ENCODE measurements around the gene RBFOX2. TPM values are rescaled to one million over a fixed set of nuclear protein-coding genes. Genes with fewer than 3 reads are reported as not detected.
"Not testable (repeated sequence)": the region's sequence is repeated elsewhere in the genome, so short reads cannot be mapped to it uniquely, and the experiment has no call there.

The RBFOX2 gene
- total RNA-seq, 4 donors from 2014 or later = 50.2 to 75.6 (median 71.4) TPM

DNA sequence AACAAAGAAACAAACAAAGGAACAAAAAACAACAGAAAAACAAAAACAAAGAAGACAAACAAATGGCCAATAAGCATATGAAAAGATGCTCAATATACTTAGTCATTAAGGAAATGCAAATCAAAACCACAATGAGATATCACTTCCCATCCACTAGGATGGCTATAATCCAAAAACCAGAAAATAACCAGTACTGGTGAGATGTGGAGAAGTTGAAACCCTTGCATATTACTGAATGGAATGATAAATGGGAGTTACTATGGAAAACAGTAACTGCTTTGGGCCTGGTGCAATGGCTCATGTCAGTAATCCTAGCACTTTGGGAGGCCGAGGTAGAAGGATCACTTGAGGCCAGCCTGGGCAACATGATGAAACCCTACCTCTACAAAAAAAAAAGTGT is 44.9 kb upstream of the RBFOX2 start:
- DNase-seq (ENCODE audit: low spot score in 2 of 2) = no peak
- TF ChIP-seq POLR2A (IDR thresholded peaks at IDR 0.05) (no peak), EP300 (IDR thresholded peaks at IDR 0.05) (no peak)
- TF ChIP-seq, protein P1, sequence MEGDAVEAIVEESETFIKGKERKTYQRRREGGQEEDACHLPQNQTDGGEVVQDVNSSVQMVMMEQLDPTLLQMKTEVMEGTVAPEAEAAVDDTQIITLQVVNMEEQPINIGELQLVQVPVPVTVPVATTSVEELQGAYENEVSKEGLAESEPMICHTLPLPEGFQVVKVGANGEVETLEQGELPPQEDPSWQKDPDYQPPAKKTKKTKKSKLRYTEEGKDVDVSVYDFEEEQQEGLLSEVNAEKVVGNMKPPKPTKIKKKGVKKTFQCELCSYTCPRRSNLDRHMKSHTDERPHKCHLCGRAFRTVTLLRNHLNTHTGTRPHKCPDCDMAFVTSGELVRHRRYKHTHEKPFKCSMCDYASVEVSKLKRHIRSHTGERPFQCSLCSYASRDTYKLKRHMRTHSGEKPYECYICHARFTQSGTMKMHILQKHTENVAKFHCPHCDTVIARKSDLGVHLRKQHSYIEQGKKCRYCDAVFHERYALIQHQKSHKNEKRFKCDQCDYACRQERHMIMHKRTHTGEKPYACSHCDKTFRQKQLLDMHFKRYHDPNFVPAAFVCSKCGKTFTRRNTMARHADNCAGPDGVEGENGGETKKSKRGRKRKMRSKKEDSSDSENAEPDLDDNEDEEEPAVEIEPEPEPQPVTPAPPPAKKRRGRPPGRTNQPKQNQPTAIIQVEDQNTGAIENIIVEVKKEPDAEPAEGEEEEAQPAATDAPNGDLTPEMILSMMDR (IDR thresholded peaks at IDR 0.05) = no peak
- Histone ChIP-seq H3K36me3 (no peaks in the 10 kb centered on the region), H3K27me3 (no peaks in the 10 kb centered on the region), H3K4me1 (peaks cover 0 to 13% (median 0%) of the 10 kb centered on the region in 4 donors), H3K9me3 (no peaks in the 10 kb centered on the region), H3K4me3 (no peak overlapping the region), H3K27ac (no peak overlapping the region)
- 80 to 88% methylated on average over 1 of the region's 1 CpG for WGBS, 2 donors

DNA sequence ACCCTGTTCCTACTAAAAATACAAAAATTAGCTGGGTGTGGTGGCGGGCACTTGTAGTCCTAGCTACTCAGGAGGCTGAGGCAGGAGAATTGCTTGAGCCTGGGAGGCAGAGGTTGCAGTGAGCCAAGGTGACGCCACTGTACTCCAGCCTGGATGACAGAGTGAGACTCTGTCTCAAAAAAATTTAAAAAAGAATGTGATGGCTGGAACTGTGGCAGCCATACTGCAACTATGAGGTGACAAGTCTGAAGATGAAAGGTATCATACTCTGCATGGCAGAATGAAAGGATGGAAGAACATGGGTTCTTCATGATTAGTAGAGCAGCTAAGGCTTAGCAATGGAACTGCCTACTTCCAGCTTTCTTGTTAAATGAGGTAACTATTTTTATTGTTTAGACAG is 42.0 kb upstream of the RBFOX2 start:
- not testable (repeated sequence) for H3K4me1 ChIP-seq; H3K27me3 ChIP-seq; DNase-seq (ENCODE audit: low spot score in 2 of 2); H3K27ac ChIP-seq; H3K9me3 ChIP-seq; H3K36me3 ChIP-seq; H3K4me3 ChIP-seq
- 93 to 98% methylated on average over 2 of the region's 2 CpGs for WGBS, 2 donors

DNA sequence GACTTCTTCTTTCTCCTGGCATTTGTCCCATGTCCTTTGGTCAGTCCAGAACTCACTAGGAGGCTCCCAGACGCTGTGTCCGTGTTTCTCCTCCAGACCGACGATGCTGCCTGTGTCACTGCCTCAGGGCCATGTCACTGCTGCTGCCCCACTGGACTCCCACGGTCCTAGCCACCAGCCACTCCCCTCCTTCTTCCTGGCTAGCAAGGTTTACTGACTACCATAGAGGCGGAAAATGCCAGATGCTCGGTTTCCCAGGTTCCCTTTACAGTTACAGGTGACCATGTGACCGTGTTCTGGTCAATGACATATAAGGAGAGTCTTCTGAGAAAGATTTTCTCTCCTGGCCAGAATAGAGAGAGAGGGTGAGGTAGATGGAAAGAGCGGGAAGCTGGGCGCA is 40.7 kb upstream of the RBFOX2 start:
- DNase-seq (ENCODE audit: low spot score in 2 of 2) = no peak
- Histone ChIP-seq H3K4me1 (peaks cover 0 to 15% (median 2%) of the 10 kb centered on the region in 4 donors), H3K36me3 (no peaks in the 10 kb centered on the region), H3K9me3 (no peaks in the 10 kb centered on the region), H3K4me3 (no peak overlapping the region), H3K27me3 (no peaks in the 10 kb centered on the region), H3K27ac (no peak overlapping the region)
- WGBS, 2 donors = 70 to 83% methylated on average over 10 of the region's 10 CpGs
- no peak for TF ChIP-seq POLR2A (IDR thresholded peaks at IDR 0.05)
- no peak for TF ChIP-seq EP300 (IDR thresholded peaks at IDR 0.05)
- TF ChIP-seq, protein P1 (IDR thresholded peaks at IDR 0.05) = no peak

DNA sequence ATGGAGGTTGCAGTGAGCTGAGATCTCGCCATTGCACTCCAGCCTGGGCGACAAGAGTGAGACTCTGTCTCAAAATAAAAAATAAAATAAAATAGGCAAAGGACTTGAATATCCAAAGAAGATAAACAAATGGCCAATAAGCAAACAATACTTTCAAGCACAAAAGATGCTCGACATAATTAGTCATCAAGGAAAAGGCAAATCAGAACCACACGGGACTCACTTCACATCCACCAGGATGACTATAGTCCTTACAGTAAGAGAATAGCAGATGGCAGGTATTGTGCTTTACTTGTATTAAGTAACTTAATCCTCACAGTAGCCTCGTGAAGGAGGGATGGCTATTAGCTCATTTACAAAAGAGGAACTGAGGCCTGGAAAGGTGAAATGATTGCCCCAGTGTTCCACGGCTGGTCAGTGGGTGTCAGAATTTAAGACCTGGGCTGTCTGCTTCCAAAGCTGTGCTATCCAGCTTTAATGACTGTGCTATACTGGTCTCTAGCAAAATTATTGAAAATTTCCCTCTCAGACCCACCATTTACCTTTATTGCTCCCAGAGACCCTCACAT is 40.2 kb upstream of the RBFOX2 start:
- 67 to 69% methylated on average over 6 of the region's 6 CpGs for WGBS, 2 donors
- H3K27me3 ChIP-seq = no peaks in the 10 kb centered on the region
- TF ChIP-seq POLR2A (IDR thresholded peaks at IDR 0.05) (no peak), EP300 (IDR thresholded peaks at IDR 0.05) (no peak)
- TF ChIP-seq, protein P1 (IDR thresholded peaks at IDR 0.05) = no peak

DNA sequence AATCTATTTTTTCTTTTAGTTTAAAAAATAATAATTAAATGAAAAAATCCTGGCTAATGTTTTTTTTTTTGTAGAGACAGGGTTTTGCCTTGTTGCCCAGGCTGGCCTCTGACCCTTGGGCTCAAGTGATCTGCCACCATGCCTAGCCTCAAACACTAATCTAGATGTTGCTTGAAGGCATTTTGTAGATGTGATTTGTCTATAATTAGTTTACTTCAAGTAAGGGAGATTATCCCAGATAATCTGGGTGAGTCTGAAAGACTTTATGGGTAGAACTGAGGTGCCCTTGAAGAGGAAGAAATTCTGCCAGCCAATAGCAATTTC is 38.6 kb upstream of the RBFOX2 start:
- Histone ChIP-seq H3K4me3 (no peak overlapping the region), H3K4me1 (peaks cover 0 to 15% (median 2%) of the 10 kb centered on the region in 4 donors), H3K27me3 (no peaks in the 10 kb centered on the region), H3K27ac (no peak overlapping the region), H3K36me3 (no peaks in the 10 kb centered on the region), H3K9me3 (no peaks in the 10 kb centered on the region)
- TF ChIP-seq EP300 (IDR thresholded peaks at IDR 0.05) (no peak), POLR2A (IDR thresholded peaks at IDR 0.05) (no peak)
- TF ChIP-seq, protein P1 (IDR thresholded peaks at IDR 0.05) = no peak
- DNase-seq (ENCODE audit: low spot score in 2 of 2) = no peak

More for the DNA sequence above, 40.2 kb upstream of the RBFOX2 start:
- Histone ChIP-seq H3K4me3 (no peak overlapping the region), H3K9me3 (no peaks in the 10 kb centered on the region), H3K27ac (no peak overlapping the region), H3K36me3 (no peaks in the 10 kb centered on the region), H3K4me1 (peaks cover 0 to 15% (median 2%) of the 10 kb centered on the region in 4 donors)
- DNase-seq (ENCODE audit: low spot score in 2 of 2) = no peak

Measured in tibial nerve (tissue), 4 donors.